HG02970 (cell line): ENCODE results near the gene SP9.

Source experiments
- ATAC-seq: cut with Tn5 transposase; IDR thresholded peaks from one replicate; pipeline ENCODE4 v1.9.1; 2021; ENCODE audit warnings: mild to moderate bottlenecking, moderate library complexity, moderate number of reproducible peaks; ENCODE audit not compliant: unreplicated experiment, low FRiP score

SP9 gene

GRCh38 chr2:174334781-174335251 is at the start of gene SP9:
TSS of gene SP9 (plus strand) at chr2:174334954. CDS start at chr2:174335093, 139 bp downstream.
- ATAC-seq = no peak

- ATAC-seq = no peak
Observed at GRCh38 chr2:174286172-174286571, 48.6 kb upstream of the SP9 start.

GRCh38 chr2:174292908-174293307 is 41.8 kb upstream of the SP9 start:
- ATAC-seq = no peak

GRCh38 chr2:174300114-174300513 is 34.6 kb upstream of the SP9 start:
- ATAC-seq = no peak

- no peak for ATAC-seq
Observed at GRCh38 chr2:174312581-174313234, 22.0 kb upstream of the SP9 start.

- ATAC-seq = no peak
Observed at GRCh38 chr2:174322149-174322548, 12.6 kb upstream of the SP9 start.

GRCh38 chr2:174322746-174323145 is 12.0 kb upstream of the SP9 start:
- ATAC-seq = no peak

GRCh38 chr2:174324530-174324929 is 10.2 kb upstream of the SP9 start:
- no peak for ATAC-seq

GRCh38 chr2:174325373-174326160 is 9.2 kb upstream of the SP9 start:
- no peak for ATAC-seq

- no peak for ATAC-seq
Observed at GRCh38 chr2:174326161-174327020, 8.4 kb upstream of the SP9 start.

GRCh38 chr2:174327021-174327840 is 7.5 kb upstream of the SP9 start:
- ATAC-seq = no peak

- no peak for ATAC-seq
Observed at GRCh38 chr2:174327841-174328113, 7.0 kb upstream of the SP9 start.

GRCh38 chr2:174328114-174328960 is 6.4 kb upstream of the SP9 start:
- ATAC-seq = no peak

GRCh38 chr2:174328961-174329715 is 5.6 kb upstream of the SP9 start:
- ATAC-seq = no peak

GRCh38 chr2:174330945-174331594 is 3.7 kb upstream of the SP9 start:
- ATAC-seq = no peak

GRCh38 chr2:174331595-174332216 is 3.0 kb upstream of the SP9 start:
- ATAC-seq = no peak

- ATAC-seq = no peak
Observed at GRCh38 chr2:174332217-174332963, 2.4 kb upstream of the SP9 start.
